Measurements from ENCODE around the gene NCSTN.

Gene NCSTN

DNA sequence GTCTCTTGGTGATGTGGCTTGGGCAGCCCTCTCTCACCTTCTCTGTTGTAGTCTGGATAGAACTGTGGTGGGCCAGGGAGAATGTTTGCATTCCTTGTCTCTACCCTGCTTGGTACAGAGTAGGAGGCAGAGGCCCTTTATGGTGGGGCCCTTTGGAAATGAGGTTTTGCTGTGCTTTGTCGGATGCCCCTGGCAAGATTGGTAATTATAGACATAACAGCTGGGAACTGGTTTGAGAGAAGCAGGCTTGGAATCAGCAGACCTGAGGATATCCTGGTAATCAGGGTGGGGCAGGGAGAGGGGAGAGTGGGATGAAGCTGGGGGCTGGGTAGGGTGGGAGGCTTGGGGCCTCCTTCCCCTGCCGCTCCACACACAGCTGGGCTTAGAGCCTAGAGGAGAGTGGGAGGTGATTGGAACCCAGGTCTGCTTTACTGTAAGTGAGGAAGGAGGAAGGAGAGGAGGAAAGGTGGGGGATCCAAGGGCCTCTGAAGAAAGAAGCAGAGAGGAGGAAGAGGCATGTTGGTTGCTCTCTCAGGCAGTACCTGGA, 62.2 kb downstream of the NCSTN start:
- H3K4me1 ChIP-seq (ENCODE audit: low read length) = no peaks in the 10 kb centered on the region
- no peak for TF ChIP-seq CTCF (IDR thresholded peaks at IDR 0.05; ENCODE audit: low read depth, low read length)
- TF ChIP-seq EZH2phosphoT487 (IDR thresholded peaks at IDR 0.05; ENCODE audit: low read depth) = no peak
- no peak overlapping the region for H3K4me3 ChIP-seq (ENCODE audit: low read length)
- H3K9me3 ChIP-seq (ENCODE audit: insufficient read depth, low read length) = no peaks in the 10 kb centered on the region
- H3K79me2 ChIP-seq (ENCODE audit: low read length) = no peaks in the 10 kb centered on the region
- H3K9ac ChIP-seq (ENCODE audit: low read length) = no peak overlapping the region
- no peaks in the 10 kb centered on the region for H3K36me3 ChIP-seq (replicated peaks; ENCODE audit: low read depth, low read length)
- no peak overlapping the region for H3K27ac ChIP-seq (ENCODE audit: low read length)
- H4K20me1 ChIP-seq (ENCODE audit: insufficient read depth, low read length) = no peaks in the 10 kb centered on the region
- no peak overlapping the region for H2AFZ ChIP-seq (ENCODE audit: low read depth, low read length)
- H3K4me2 ChIP-seq (ENCODE audit: low read length) = no peak overlapping the region
- peaks cover 39% of the 10 kb centered on the region for H3K27me3 ChIP-seq (ENCODE audit: low read depth, low read length)

DNA sequence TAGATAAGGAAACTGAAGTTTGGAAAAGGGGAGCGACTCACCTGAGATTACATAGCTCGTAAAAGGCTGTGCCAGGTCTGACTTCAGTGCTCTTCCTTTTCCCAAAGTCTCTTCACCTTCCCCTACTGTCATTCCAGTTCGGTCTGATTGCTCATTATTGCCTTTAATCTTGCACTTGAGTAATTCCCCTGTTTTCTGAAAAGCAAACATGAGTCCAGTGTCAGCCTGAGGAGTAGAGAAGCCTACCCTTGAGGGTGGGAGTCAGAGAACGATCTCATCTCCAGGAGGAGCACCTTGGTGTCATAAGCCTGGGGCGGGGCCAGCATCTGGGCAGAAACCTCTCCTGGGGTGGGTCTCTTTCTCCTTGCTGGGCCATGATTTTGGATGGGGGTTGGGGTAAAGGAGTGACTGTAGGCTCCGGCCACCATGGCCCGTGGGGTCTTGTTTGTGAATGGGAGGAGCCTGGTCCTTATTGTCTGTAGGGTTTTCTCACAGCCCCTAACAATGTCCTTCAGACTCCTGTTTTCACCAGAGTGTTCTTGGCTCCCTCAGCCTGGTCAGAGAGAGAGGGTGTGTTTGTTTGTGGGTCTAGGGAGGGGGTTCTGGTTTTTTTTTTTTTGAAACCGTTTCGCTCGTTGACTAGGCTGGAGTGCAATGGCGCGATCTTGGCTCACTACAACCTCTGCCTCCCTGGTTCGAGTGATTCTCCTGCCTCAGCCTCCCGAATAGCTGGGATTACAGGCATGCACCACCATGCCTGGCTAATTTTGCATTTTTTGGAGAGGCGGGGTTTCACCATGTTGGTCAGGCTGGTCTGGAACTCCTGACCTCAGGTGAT, 63.2 kb downstream of the NCSTN start:
- Histone ChIP-seq H3K4me2 (ENCODE audit: low read length) (no peak overlapping the region), H3K4me1 (ENCODE audit: low read length) (no peaks in the 10 kb centered on the region), H3K9me3 (ENCODE audit: insufficient read depth, low read length) (no peaks in the 10 kb centered on the region), H4K20me1 (ENCODE audit: insufficient read depth, low read length) (no peaks in the 10 kb centered on the region), H3K36me3 (replicated peaks; ENCODE audit: low read depth, low read length) (no peaks in the 10 kb centered on the region), H2AFZ (ENCODE audit: low read depth, low read length) (no peak overlapping the region), H3K4me3 (ENCODE audit: low read length) (no peak overlapping the region), H3K27ac (ENCODE audit: low read length) (no peak overlapping the region), H3K27me3 (ENCODE audit: low read depth, low read length) (peaks cover 31% of the 10 kb centered on the region), H3K9ac (ENCODE audit: low read length) (no peak overlapping the region), H3K79me2 (ENCODE audit: low read length) (no peaks in the 10 kb centered on the region)
- TF ChIP-seq EZH2phosphoT487 (IDR thresholded peaks at IDR 0.05; ENCODE audit: low read depth) = no peak
- TF ChIP-seq CTCF (IDR thresholded peaks at IDR 0.05; ENCODE audit: low read depth, low read length) = no peak

- TF ChIP-seq CTCF (IDR thresholded peaks at IDR 0.05; ENCODE audit: low read depth, low read length) (no peak), EZH2phosphoT487 (IDR thresholded peaks at IDR 0.05; ENCODE audit: low read depth) (no peak)
- Histone ChIP-seq H3K9me3 (ENCODE audit: insufficient read depth, low read length) (no peaks in the 10 kb centered on the region), H2AFZ (ENCODE audit: low read depth, low read length) (no peak overlapping the region), H3K27me3 (ENCODE audit: low read depth, low read length) (peaks cover 15% of the 10 kb centered on the region), H3K4me3 (ENCODE audit: low read length) (no peak overlapping the region), H3K4me1 (ENCODE audit: low read length) (no peaks in the 10 kb centered on the region), H3K36me3 (replicated peaks; ENCODE audit: low read depth, low read length) (no peaks in the 10 kb centered on the region), H3K79me2 (ENCODE audit: low read length) (no peaks in the 10 kb centered on the region), H3K4me2 (ENCODE audit: low read length) (no peak overlapping the region), H3K9ac (ENCODE audit: low read length) (no peak overlapping the region), H3K27ac (ENCODE audit: low read length) (no peak overlapping the region), H4K20me1 (ENCODE audit: insufficient read depth, low read length) (no peaks in the 10 kb centered on the region)
Observed at GRCh38 chr1:160407839-160408801, 64.9 kb downstream of the NCSTN start.

All from OCI-LY3 (cell line).